DMS 273 treated with DMSO at 0.1 percent for 48 hours (cell line): ENCODE results near the gene KLK5.
"Not testable (repeated sequence)": the region's sequence is repeated elsewhere in the genome, so short reads cannot be mapped to it uniquely, and the experiment has no call there.

Source experiments
- DNase-seq: peaks from one replicate; lab custom pipeline; 2025; lab: John Stamatoyannopoulos, UW

The KLK5 gene

GRCh38 chr19:50952910-50953309 lies at the start of gene KLK5:
TSS of gene KLK5 (minus strand) at chr19:50953038. CDS start at chr19:50952657, 381 bp downstream.
- no peak for DNase-seq

- no peak for DNase-seq
These were observed 49.3 kb upstream of the KLK5 start for GRCh38 chr19:51002089-51002532.

GRCh38 chr19:51001515-51001914 lies 48.7 kb upstream of the KLK5 start, which contains the start of gene KLK8:
TSS of gene KLK8 (minus strand) at chr19:51001604. CDS start at chr19:51001167, 437 bp downstream.
- no peak for DNase-seq

- no peak for DNase-seq
These were observed 48.1 kb upstream of the KLK5 start for GRCh38 chr19:51000981-51001380.

- no peak for DNase-seq
These were observed 47.6 kb upstream of the KLK5 start for GRCh38 chr19:51000426-51000825.

- DNase-seq: no peak
These were observed 45.8 kb upstream of the KLK5 start for GRCh38 chr19:50998686-50999085.

- DNase-seq: no peak
These were observed 45.2 kb upstream of the KLK5 start for GRCh38 chr19:50998061-50998460.

- DNase-seq: no peak
These were observed 41.3 kb upstream of the KLK5 start for GRCh38 chr19:50994129-50994528.

GRCh38 chr19:50992666-50993035 lies 39.8 kb upstream of the KLK5 start:
- no peak for DNase-seq

GRCh38 chr19:50984416-50984815 lies 31.6 kb upstream of the KLK5 start:
- DNase-seq: not testable (repeated sequence)

GRCh38 chr19:50983625-50984292 lies 30.9 kb upstream of the KLK5 start, which contains the start of gene KLK7:
TSS of gene KLK7 (minus strand) at chr19:50983917. CDS start at chr19:50982399, 1,518 bp downstream.
- no peak for DNase-seq

- DNase-seq: no peak
These were observed 29.3 kb upstream of the KLK5 start for GRCh38 chr19:50982186-50982585.

GRCh38 chr19:50981587-50982146 lies 28.8 kb upstream of the KLK5 start:
- no peak for DNase-seq

- no peak for DNase-seq
These were observed 27.4 kb upstream of the KLK5 start for GRCh38 chr19:50980208-50980607.

GRCh38 chr19:50979758-50980157 lies 26.9 kb upstream of the KLK5 start:
- no peak for DNase-seq

- DNase-seq: no peak
These were observed 26.0 kb upstream of the KLK5 start for GRCh38 chr19:50978772-50979390.

- no peak for DNase-seq
These were observed 24.8 kb upstream of the KLK5 start for GRCh38 chr19:50977626-50978025.

GRCh38 chr19:50975766-50976165 lies 22.9 kb upstream of the KLK5 start:
- no peak for DNase-seq

GRCh38 chr19:50974702-50975556 lies 22.1 kb upstream of the KLK5 start:
- DNase-seq: no peak

- no peak for DNase-seq
These were observed 20.0 kb upstream of the KLK5 start for GRCh38 chr19:50972795-50973376.

GRCh38 chr19:50969810-50970209 lies 17.0 kb upstream of the KLK5 start:
- not testable (repeated sequence) for DNase-seq

- no peak for DNase-seq
These were observed 16.5 kb upstream of the KLK5 start, which contains the start of gene KLK6 for GRCh38 chr19:50969413-50969760. TSS of gene KLK6 (minus strand) at chr19:50969591. CDS start at chr19:50968104, 1,487 bp downstream.
